Measurements from ENCODE around the gene LRRTM1. TPM values are rescaled to one million over a fixed set of nuclear protein-coding genes. Genes with fewer than 3 reads are reported as not detected.

Gene LRRTM1
- total RNA-seq, 1 donor from 2014 or later: 0.11 TPM

GRCh38 chr2:80280598-80280997 lies 24.0 kb downstream of the LRRTM1 start:
- no peaks in the 10 kb centered on the region for H3K4me1 ChIP-seq

DNA sequence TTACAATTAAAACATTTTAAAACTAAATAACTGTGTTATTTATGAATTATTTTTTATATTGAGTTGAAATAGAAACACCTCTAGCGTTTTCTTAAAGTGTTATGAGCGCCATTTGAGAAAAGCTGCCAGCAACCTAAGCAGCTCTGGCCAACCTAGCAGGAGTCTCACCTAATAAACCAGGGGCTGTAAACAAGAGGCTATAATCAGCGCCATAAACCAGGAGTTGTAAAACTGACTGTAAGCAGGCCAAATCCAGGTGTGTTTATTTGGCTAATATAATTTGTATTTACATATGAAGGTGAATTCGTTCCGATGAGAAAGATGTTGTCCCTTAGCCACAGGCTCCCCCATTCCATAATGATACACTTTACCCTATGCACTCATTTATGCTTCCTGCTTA lies 34.7 kb downstream of the LRRTM1 start:
- DNase-seq: no peak
- H3K4me3 ChIP-seq: no peak overlapping the region
- H3K36me3 ChIP-seq: no peaks in the 10 kb centered on the region
- no peaks in the 10 kb centered on the region for H3K4me1 ChIP-seq
- intact Hi-C loops (cut with micrococcal nuclease): no loop called here
- H3K9me3 ChIP-seq (replicated peaks): no peaks in the 10 kb centered on the region
- no peak for TF ChIP-seq CTCF (IDR thresholded peaks at IDR 0.05; ENCODE audit: borderline replicate concordance)
- H3K27me3 ChIP-seq (ENCODE audit: low read depth): peaks cover 5% of the 10 kb centered on the region
- no peak overlapping the region for H3K27ac ChIP-seq (replicated peaks)

More at GRCh38 chr2:80280598-80280997, 24.0 kb downstream of the LRRTM1 start:
- TF ChIP-seq CTCF (IDR thresholded peaks at IDR 0.05; ENCODE audit: borderline replicate concordance): no peak
- no peak overlapping the region for H3K27ac ChIP-seq (replicated peaks)
- intact Hi-C loops (cut with micrococcal nuclease): no loop called here
- H3K4me3 ChIP-seq: no peak overlapping the region
- H3K27me3 ChIP-seq (ENCODE audit: low read depth): no peaks in the 10 kb centered on the region
- no peak for DNase-seq
- no peaks in the 10 kb centered on the region for H3K9me3 ChIP-seq (replicated peaks)
- H3K36me3 ChIP-seq: no peaks in the 10 kb centered on the region

DNA sequence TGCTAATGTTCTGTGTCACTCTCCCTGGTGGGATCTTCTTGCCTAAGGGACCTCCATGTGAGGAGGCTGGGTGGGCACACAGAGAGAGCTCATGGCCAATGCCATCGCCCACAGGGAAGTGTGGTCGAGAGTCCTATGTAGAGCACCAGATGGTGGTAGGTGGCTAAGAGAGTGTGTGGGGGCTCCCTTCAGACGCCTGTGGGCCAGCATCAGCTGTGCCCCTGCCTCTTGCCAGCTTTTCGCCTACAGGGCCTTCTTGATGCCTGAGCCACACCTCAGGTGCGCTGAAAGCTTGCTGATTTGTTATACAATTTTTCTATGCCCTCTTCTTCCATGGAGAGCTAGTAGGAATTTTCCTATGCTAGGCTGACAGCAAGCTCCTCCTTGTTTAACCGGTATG lies 38.3 kb downstream of the LRRTM1 start:
- H3K9me3 ChIP-seq (replicated peaks): no peaks in the 10 kb centered on the region
- no peaks in the 10 kb centered on the region for H3K36me3 ChIP-seq
- no peak for DNase-seq
- intact Hi-C loops (cut with micrococcal nuclease): no loop called here
- H3K27ac ChIP-seq (replicated peaks): no peak overlapping the region
- H3K4me1 ChIP-seq: no peaks in the 10 kb centered on the region
- TF ChIP-seq CTCF (IDR thresholded peaks at IDR 0.05; ENCODE audit: borderline replicate concordance): no peak
- H3K27me3 ChIP-seq (ENCODE audit: low read depth): peaks cover 5% of the 10 kb centered on the region
- H3K4me3 ChIP-seq: no peak overlapping the region

- intact Hi-C loops (cut with micrococcal nuclease): no loop called here
- no peaks in the 10 kb centered on the region for H3K36me3 ChIP-seq
Measured at GRCh38 chr2:80259292-80259691, 45.3 kb downstream of the LRRTM1 start.

GRCh38 chr2:80258793-80259192 lies 45.8 kb downstream of the LRRTM1 start:
- Histone ChIP-seq H3K36me3 (no peaks in the 10 kb centered on the region), H3K4me3 (no peak overlapping the region), H3K9me3 (replicated peaks) (no peaks in the 10 kb centered on the region), H3K27ac (replicated peaks) (no peak overlapping the region), H3K4me1 (peaks cover 4% of the 10 kb centered on the region), H3K27me3 (ENCODE audit: low read depth) (no peaks in the 10 kb centered on the region)
- intact Hi-C loops (cut with micrococcal nuclease): no loop called here
- DNase-seq: no peak
- no peak for TF ChIP-seq CTCF (IDR thresholded peaks at IDR 0.05; ENCODE audit: borderline replicate concordance)

More at GRCh38 chr2:80259292-80259691, 45.3 kb downstream of the LRRTM1 start:
- H3K4me1 ChIP-seq: peaks cover 4% of the 10 kb centered on the region
- no peaks in the 10 kb centered on the region for H3K27me3 ChIP-seq (ENCODE audit: low read depth)
- H3K4me3 ChIP-seq: no peak overlapping the region
- no peaks in the 10 kb centered on the region for H3K9me3 ChIP-seq (replicated peaks)
- DNase-seq: no peak
- H3K27ac ChIP-seq (replicated peaks): no peak overlapping the region
- no peak for TF ChIP-seq CTCF (IDR thresholded peaks at IDR 0.05; ENCODE audit: borderline replicate concordance)

GRCh38 chr2:80258341-80258740 lies 46.2 kb downstream of the LRRTM1 start:
- Histone ChIP-seq H3K4me3 (no peak overlapping the region), H3K9me3 (replicated peaks) (no peaks in the 10 kb centered on the region), H3K4me1 (peaks cover 4% of the 10 kb centered on the region), H3K36me3 (no peaks in the 10 kb centered on the region), H3K27me3 (ENCODE audit: low read depth) (no peaks in the 10 kb centered on the region), H3K27ac (replicated peaks) (no peak overlapping the region)
- intact Hi-C loops (cut with micrococcal nuclease): no loop called here
- no peak for DNase-seq
- no peak for TF ChIP-seq CTCF (IDR thresholded peaks at IDR 0.05; ENCODE audit: borderline replicate concordance)
